Measurements from ENCODE around the gene MPDU1.

The MPDU1 gene

GRCh38 chr17:7560172-7561027 is 23.3 kb upstream of the MPDU1 start:
- peak in 1 of 2 experiments; percentile 19 for DNase-seq

GRCh38 chr17:7561028-7561575 is 22.6 kb upstream of the MPDU1 start:
- peak in 1 of 2 experiments; percentile 46 for DNase-seq

DNA sequence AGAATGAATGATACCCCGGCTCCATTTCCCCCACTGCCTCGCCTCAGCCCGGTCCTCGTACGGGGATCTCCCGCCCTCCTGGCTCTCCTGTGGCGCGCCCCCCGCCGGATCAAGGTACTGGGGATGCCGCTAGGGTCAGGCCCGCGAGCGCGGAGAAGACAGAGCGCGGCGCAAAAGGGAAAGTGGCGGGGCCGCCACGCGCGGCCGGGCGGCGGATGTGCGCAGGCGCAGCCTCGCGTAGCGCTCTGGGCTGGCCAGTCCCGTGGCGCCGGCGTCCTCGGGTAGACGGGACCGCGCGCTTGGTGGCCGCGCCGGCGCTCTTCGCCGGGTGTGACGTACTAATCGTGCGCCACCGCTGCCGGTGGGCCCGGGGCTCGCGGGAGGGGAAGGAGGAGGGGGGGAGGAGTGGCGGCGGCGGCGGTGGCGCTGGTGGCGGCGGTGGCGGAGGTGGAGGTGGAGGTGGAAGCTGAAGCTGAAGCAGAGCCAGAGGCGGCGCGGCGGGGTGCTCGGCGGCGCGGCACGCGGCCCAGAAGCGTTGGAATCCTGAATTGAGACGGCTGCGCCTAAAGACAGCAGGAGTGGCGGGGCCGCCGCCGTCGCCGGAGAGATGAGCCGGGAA is 22.0 kb upstream of the MPDU1 start, which contains the start of gene SENP3:
SENP3 (plus strand) TSS at position 331 of the 619 bp plus-strand sequence. CDS start 1,158 bp downstream, outside the sequence.
- DNase-seq, result peak in 1 of 2 experiments; percentile 41

DNA sequence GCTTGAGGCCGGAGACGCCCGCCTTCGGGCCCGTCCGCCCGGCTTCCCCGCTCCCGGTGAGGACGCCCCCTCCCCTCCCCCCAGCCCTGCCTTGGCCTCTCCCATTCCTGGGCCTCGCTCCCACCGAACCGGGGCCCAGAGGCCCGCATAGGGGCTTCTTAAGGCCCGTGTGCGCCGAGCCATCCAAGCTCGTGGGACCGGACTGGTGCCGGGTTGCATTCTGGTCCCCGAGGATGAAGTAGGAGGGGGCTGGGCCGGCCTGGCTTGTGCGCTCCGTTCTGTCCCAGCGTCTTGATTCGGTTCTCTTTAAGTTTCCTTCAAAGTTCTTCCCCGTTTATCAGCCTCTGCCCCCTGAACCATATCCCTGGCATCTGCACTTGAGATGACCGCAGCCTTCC is 21.4 kb upstream of the MPDU1 start:
- no peak for DNase-seq

DNA sequence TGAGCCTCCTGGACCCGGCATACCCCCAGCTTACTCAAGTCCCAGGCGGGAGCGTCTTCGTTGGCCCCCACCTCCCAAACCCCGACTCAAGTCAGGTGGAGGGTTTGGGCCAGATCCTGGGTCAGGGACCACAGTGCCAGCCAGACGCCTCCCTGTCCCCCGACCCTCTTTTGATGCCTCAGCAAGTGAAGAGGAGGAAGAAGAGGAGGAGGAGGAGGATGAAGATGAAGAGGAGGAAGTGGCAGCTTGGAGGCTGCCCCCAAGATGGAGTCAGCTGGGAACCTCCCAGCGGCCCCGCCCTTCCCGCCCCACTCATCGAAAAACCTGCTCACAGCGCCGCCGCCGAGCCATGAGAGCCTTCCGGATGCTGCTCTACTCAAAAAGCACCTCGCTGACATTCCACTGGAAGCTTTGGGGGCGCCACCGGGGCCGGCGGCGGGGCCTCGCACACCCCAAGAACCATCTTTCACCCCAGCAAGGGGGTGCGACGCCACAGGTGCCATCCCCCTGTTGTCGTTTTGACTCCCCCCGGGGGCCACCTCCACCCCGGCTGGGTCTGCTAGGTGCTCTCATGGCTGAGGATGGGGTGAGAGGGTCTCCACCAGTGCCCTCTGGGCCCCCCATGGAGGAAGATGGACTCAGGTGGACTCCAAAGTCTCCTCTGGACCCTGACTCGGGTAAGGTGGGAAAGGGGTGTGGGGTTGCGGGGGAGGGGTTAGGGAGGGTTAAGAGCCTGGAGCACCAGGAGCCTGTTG is 20.4 kb upstream of the MPDU1 start:
- no peak for DNase-seq

- DNase-seq, result no peak
These were observed 14.1 kb upstream of the MPDU1 start for GRCh38 chr17:7569571-7569970.

- DNase-seq, result no peak
These were observed 13.3 kb upstream of the MPDU1 start for GRCh38 chr17:7570351-7570750.

- DNase-seq, result no peak
These were observed 11.4 kb upstream of the MPDU1 start for GRCh38 chr17:7572338-7572587.

- DNase-seq, result peak; percentile 97 to 99
These were observed 10.9 kb upstream of the MPDU1 start for GRCh38 chr17:7572588-7573323.

DNA sequence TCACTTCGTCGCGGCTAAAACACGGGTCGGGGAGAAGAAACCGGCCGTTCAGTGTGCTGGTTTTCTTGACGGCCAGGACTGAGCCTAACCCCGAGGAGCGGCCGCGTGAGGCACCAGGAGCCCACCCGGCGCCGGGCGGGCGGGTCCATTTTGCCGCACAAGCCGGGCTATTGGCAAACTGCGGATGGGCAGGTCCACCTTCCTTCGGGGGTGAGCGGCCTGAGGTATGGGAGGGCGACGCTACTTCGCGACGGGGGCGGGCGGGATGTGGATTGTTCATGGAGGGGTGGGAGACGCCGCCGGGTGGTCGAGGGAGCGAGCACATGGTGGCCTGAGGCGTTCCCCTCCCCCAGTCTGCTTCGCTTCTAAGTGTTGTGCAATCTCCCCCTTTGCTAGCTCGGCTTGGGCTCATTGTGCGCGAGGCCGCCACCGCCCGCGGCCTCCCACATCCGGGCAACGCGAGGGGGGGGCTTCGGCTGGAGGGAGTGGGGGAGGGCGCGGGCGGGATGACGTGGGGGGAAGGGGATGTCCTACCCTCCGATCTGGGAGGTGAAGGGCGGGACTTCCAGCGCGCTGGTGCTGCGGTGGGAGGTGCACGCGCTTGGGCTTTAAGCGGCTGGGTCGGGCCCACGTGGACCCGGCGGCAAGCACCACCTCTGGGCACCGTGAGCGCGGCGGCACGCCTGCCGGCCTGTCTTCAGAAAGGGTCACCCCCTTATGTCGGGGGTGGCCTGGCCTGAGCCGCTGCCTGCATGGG is 10.2 kb upstream of the MPDU1 start:
- no peak for DNase-seq

GRCh38 chr17:7574176-7574953 is 9.3 kb upstream of the MPDU1 start:
- no peak for DNase-seq

DNA sequence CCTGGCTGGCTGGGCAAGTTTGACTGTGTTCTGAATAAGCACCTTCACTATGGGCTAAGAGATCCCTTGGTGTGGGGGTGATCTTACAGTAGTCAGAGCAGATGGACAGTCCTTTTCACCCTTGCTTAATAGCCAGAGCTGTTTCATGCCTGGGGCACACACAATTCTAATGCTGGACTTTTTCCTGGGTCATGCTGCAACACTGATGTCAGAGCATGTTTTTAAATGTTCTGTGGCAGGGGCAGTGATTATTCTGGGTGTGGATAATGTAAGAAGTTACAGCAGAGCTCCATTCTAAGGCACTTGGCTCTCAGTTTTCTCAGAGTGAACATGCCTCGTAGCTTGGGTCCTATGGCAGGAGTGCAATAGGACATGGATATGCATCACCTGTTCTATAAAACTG is 8.2 kb upstream of the MPDU1 start:
- DNase-seq, result no peak

GRCh38 chr17:7575959-7576358 is 7.7 kb upstream of the MPDU1 start:
- no peak for DNase-seq

- no peak for DNase-seq
These were observed 7.2 kb upstream of the MPDU1 start for GRCh38 chr17:7576432-7576937.

- no peak for DNase-seq
These were observed 6.1 kb upstream of the MPDU1 start for GRCh38 chr17:7577327-7578199.

DNA sequence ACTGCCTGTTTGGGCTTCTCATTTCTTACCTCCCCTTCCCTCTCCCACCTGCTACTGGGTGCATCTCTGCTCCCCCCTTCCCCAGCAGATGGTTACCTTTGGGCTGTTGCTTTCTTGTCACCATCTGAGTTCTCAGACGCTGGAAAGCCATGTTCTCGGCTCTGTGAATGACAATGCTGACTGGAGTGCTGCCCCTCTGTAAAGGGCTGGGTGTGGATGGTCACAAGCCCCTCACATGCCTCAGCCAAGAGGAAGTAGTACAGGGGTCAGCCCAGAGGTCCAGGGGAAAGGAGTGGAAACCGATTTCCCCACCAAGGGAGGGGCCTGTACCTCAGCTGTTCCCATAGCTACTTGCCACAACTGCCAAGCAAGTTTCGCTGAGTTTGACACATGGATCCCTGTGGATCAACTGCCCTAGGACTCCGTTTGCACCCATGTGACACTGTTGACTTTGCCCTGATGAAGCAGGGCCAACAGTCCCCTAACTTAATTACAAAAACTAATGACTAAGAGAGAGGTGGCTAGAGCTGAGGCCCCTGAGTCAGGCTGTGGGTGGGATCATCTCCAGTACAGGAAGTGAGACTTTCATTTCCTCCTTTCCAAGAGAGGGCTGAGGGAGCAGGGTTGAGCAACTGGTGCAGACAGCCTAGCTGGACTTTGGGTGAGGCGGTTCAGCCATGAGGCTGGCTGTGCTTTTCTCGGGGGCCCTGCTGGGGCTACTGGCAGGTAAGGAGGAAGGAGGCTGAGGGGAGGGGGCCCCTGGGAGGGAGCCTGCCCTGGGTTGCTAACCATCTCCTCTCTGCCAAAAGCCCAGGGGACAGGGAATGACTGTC is 4.4 kb upstream of the MPDU1 start, which contains the start of gene CD68:
CD68 (plus strand) TSS at position 638 of the 833 bp plus-strand sequence; CDS start at position 678, 40 bp downstream.
- DNase-seq, result no peak

DNA sequence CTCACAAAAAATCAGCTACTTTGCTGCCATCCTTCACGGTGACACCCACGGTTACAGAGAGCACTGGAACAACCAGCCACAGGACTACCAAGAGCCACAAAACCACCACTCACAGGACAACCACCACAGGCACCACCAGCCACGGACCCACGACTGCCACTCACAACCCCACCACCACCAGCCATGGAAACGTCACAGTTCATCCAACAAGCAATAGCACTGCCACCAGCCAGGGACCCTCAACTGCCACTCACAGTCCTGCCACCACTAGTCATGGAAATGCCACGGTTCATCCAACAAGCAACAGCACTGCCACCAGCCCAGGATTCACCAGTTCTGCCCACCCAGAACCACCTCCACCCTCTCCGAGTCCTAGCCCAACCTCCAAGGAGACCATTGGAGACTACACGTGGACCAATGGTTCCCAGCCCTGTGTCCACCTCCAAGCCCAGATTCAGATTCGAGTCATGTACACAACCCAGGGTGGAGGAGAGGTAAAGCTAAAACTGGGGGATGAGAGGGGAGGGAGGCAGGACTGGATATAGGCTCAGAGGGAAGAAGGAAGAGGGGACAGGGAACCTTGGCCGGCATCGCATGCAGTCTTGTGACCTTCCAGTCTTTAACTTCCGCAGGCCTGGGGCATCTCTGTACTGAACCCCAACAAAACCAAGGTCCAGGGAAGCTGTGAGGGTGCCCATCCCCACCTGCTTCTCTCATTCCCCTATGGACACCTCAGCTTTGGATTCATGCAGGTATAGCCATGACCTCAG is 3.6 kb upstream of the MPDU1 start:
- no peak for DNase-seq
